HEK293T (cell line): ENCODE results near the gene RAB22A.

Experiments
- ARNT ChIP-seq: fragments of 450-650 bp; IDR thresholded peaks from 2 replicates; pipeline ENCODE4 v1.6.1; 2017; ENCODE audit warnings: mild to moderate bottlenecking
- BHLHE40 ChIP-seq: fragments of 450-650 bp; IDR thresholded peaks from 2 replicates; pipeline ENCODE4 v1.6.1; 2016; ENCODE audit warnings: mild to moderate bottlenecking, moderate library complexity, borderline replicate concordance
- FOXK2 ChIP-seq: fragments of 450-650 bp; IDR thresholded peaks from 2 replicates; pipeline ENCODE4 v1.6.1; 2016; ENCODE audit warnings: mild to moderate bottlenecking
- FOXM1 ChIP-seq: fragments of 450-650 bp; IDR thresholded peaks from 2 replicates; pipeline ENCODE4 v1.6.1; 2017; ENCODE audit warnings: mild to moderate bottlenecking, borderline replicate concordance
- HDGF ChIP-seq: fragments of 450-650 bp; IDR thresholded peaks from 2 replicates; pipeline ENCODE4 v1.6.1; 2017; ENCODE audit warnings: antibody characterized with exemption, borderline replicate concordance
- L3MBTL2 ChIP-seq: fragments of 450-650 bp; conservative IDR thresholded peaks from 2 replicates; pipeline ENCODE4 v1.6.1; 2016; ENCODE audit warnings: mild to moderate bottlenecking
- LEF1 ChIP-seq: fragments of 450-650 bp; IDR thresholded peaks from 2 replicates; pipeline ENCODE4 v1.6.1; 2017; ENCODE audit warnings: mild to moderate bottlenecking, borderline replicate concordance
- SP1 ChIP-seq: fragments of 450-650 bp; IDR thresholded peaks from 2 replicates; pipeline ENCODE4 v1.6.1; 2017
- SUZ12 ChIP-seq: fragments of 450-650 bp; IDR thresholded peaks from 2 replicates; pipeline ENCODE4 v1.6.1; 2016; ENCODE audit warnings: mild to moderate bottlenecking
- ZNF384 ChIP-seq: fragments of 450-650 bp; IDR thresholded peaks from 2 replicates; pipeline ENCODE4 v1.6.1; 2016
- TF ChIP-seq, protein P1 (sequence below): fragments of 450-650 bp; IDR thresholded peaks from 2 replicates; pipeline ENCODE4 v1.6.1; 2016

DNA sequence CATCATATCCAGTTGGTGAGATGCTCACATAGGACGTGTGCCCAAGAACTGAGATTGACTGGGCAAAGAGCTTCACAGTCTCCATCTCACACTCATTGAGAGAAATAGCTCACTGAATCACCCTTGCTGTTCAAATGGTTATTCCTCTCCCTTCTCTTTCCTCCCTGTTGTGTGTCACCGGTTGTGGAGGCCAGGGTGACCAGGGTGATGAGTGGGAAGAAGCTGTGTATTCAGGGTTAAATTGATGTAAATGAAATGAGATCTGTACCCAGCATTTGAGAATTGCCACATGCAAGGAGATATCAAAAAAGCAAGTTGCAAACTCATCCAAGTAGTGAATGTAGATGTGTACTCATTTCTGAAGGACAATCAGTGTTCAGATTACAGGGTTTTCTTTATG, 43.0 kb downstream of the RAB22A start:
- TF ChIP-seq SP1 (no peak), ARNT (no peak), BHLHE40 (no peak), ZNF384 (no peak), FOXK2 (no peak), FOXM1 (no peak), HDGF (no peak), L3MBTL2 (no peak), SUZ12 (no peak), LEF1 (no peak)
- TF ChIP-seq, protein P1, sequence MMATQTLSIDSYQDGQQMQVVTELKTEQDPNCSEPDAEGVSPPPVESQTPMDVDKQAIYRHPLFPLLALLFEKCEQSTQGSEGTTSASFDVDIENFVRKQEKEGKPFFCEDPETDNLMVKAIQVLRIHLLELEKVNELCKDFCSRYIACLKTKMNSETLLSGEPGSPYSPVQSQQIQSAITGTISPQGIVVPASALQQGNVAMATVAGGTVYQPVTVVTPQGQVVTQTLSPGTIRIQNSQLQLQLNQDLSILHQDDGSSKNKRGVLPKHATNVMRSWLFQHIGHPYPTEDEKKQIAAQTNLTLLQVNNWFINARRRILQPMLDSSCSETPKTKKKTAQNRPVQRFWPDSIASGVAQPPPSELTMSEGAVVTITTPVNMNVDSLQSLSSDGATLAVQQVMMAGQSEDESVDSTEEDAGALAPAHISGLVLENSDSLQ: no peak
